HG03432 (cell line): ENCODE results near the gene HMX1.

Experiments
- ATAC-seq: cut with Tn5 transposase; IDR thresholded peaks from one replicate; pipeline ENCODE4 v1.9.1; 2021; ENCODE audit warnings: mild to moderate bottlenecking, moderate library complexity; ENCODE audit not compliant: unreplicated experiment

The HMX1 gene

DNA sequence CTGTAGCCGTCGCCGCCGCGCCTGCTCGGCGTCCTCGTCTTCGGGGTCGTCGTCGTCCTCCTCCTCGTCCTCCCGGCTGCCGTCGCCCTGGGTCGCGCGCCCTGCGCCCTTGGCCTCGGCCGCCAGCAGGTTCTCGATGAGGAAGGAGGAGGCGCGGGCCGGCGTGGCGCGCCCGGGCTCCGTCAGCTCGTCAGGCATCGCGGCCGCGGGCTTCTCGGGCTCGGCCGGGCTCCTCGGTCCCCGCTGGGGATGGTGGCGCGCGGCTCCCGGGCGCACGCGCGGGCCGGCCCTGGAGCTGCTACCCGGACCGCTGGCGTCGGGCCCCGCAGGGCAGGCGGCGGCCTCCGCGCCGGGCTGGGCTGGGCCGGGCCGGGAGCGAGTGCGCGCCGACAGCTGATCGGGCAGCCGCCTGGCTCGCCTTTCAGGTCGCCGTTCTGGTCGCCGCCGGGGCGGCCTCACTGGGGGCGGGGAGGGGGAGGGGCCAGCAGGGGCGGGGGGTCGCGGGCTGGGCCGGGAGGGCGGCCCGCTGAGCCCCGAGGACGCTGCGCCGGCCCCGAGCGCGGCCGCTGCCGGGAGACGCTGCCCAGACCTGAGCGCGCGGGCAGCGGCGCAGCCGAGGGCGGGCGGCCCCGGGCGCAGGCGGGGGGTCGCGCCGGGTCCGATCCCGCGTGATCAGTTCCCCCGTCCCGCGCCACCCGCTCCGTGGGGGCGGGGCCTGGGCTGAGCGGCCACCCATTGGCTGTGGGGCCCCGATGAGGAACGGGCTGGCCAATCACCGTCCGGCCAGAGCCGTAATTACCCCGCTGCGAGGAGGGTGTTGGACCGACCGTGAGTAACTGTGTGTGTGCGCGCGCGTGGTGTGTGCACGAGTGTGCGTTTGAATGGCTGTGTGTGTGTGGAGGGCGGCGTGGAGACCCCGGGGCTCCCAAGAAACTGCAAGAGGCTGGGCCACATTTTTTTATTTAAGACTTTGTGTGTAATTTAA is at the start of gene HMX1:
Gene HMX1, minus strand, starts transcription at position 423 of the 985 bp plus-strand sequence. Its CDS starts 225 bp downstream, at position 198.
- no peak for ATAC-seq

DNA sequence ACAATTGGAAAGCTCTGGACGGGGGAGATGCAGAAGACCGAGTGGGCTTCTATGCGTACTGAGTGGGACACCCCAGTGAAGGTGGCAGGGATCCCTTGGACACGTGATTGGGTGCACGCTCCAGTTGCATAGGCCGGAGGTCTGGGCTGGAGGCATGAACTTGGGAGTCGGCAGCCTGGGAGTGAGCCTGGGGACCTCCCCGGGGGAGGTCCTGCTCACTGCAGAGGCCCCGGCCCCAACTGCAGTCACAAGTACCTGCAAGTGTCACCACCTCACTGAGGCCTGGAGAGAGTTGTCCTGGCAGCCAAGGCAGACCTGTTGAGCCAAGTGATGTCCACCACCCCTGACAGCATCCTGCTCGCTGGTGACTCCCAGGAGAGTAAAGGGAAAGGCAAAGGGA is 49.3 kb upstream of the HMX1 start:
- ATAC-seq, result no peak

DNA sequence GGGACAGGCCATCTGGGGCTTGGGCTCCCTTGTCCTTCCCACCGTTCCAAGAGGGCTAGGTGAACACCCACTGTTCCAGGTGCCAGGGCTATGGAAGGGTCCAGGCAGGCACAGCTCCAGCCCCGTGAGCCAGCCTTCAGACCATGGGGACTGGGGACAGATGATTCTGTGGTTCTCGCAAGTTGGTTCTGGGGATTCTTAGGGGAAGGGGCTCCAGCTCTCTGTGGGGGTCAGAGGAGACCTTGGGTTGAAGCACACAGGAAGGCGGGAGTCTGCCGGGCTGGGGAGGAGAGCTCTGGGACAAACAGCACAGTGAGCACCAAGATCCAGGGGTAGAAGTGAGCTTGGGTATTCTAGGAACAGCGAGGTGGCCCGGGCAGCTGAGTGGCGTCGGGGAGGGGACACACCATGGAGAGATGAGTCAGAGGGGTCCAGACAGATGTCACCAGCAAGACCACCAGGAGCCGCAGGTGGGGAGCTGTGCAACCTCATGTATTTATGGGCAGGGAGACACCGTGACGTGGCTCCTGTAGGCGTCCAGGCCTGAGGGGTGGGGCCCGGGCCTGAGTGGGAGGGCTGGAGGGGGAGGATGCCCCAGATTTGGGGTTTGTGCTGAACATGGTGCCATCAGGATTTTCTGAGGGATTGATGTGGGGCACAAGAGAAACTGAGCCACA is 48.8 kb upstream of the HMX1 start:
- no peak for ATAC-seq

DNA sequence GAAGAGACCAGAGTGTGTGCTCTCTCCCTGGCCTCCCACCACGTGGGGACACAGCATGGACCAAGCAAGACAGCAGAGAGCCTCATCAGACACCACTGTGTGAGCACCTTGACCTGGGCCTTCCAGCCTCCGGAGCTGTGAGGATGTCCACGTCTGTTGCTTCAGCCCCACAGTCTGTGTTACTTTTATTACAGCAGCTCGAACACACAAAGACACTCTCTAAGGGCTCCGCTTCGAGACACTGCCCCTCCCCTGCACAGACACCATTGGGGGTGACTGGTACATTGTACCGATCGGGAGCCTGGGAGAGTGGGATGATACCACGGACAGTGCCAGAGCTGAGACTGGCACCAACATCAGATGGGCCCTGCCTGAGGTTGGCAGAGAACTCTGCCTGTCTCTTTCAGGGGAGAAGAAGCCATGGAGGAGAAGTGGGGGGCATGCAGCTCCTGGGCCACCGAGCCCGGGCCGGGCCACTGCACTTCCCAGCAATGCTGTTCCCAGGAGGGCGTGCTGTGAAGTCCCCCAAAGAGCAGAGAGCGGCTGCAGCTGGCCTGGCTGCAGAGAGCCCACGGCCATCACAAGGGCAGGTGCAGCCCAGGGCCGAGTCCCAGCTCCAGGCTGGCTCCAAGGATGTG is 48.1 kb upstream of the HMX1 start:
- no peak for ATAC-seq

DNA sequence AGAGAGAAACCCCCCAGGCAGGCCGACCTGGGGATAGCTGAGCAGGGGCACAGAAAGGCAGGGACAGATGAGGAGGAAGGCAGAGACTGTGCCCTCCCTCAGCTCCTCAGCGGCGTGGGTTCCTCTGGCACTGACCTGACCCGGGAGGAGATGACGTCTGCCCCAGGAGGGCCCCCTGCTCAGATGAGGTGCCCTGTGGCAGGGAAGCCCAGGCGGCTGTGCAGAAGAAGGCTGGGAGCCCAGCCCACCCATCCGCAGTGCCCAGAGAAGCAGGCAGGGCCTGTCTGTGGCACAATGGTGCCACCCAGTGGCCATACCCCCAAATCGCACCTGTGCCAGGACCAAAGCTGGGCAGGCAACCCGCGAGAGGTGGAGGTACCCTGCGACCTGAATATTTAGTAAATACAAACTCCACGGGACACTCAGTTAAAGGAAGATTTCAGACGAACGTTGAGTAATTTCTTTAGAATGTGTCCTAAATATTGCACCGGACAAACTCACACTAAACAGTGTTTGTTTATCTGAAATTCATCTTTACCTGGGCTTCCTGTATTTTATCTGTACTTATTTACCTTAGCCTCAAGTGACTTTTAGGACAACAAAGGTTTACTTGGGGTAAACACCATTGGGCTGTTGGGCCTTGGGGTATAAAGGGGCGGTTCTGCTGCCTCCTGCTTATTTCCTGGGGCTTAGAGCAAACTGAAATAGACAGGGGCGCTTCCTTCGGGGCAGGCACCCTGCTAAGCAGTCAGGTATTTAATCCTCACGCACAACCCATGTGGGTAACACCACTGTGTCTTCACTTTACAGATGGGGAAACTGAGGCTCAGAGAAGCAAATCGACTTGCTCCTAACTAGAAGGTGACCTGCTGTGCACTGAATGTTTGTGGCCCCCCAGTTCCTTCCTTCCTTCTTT is 46.5 kb upstream of the HMX1 start:
- peak; percentile 93 for ATAC-seq

DNA sequence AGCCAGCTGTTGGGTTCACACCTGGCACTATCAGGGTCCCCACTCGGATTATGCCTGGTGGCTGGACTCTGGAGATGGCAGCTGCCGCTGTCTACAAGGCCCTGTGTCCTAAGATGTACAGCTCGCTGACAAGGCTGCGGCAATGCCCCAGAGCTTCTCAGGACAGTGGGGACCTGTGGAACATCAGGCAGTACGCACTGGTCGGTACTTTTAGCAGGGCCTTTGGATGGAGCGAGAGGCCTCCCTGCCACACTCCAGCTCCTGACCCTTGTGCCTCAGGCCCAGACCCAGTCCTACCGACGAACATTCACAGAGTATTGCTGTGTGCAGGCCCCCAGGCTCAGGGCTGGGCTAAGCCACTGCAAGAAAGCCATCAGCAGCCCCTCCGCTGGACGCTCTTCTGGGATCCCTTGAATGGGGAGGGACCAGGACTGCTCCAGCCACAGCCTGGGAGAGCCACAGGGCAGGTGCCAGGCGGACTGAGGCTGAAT is 45.7 kb upstream of the HMX1 start:
- no peak for ATAC-seq

DNA sequence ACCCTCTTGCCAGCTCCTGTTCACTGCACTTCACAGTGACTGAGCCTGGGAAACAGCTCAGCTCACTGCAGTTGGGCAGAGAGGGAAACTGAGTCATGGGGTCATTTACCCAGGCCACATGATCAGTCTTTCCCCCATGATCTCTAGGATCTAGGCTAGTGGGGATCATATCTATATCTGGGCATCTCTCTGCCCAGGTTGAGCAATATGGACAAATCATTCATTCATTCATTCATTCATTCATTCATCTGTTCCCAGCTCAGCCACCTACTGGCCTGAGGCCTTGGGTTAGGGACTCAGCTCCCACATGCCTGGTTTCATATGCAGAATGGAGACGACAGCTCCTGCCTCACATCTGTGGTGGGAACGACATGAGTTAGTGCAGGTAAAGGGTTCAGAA is 45.3 kb upstream of the HMX1 start:
- ATAC-seq, result no peak

DNA sequence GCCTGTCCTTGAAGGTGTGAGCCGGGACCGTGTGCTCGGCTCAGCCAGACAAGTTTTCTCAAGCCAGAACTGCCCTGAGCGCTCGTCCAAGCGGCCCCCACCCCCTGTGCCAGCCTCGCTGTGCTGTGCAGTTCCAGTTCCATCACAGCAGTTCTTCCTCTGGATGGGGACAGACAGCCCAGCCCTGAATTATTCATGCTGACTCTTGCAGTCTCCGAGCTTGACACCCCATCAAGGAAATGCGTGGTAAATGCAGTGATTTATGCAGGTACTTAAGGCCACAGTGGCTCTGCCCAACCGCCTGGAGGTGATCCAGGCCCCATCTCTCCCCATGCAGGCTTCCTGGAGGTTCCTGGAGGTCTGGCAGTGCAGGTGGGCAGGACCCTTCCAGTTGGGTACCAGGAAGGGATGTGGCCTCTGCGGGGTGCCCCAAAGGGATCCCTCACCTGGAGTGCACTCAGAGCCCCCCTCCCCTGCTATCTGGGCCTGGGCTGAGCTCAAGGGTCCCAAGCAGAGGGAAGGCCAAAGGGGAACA is 44.8 kb upstream of the HMX1 start:
- ATAC-seq, result no peak

DNA sequence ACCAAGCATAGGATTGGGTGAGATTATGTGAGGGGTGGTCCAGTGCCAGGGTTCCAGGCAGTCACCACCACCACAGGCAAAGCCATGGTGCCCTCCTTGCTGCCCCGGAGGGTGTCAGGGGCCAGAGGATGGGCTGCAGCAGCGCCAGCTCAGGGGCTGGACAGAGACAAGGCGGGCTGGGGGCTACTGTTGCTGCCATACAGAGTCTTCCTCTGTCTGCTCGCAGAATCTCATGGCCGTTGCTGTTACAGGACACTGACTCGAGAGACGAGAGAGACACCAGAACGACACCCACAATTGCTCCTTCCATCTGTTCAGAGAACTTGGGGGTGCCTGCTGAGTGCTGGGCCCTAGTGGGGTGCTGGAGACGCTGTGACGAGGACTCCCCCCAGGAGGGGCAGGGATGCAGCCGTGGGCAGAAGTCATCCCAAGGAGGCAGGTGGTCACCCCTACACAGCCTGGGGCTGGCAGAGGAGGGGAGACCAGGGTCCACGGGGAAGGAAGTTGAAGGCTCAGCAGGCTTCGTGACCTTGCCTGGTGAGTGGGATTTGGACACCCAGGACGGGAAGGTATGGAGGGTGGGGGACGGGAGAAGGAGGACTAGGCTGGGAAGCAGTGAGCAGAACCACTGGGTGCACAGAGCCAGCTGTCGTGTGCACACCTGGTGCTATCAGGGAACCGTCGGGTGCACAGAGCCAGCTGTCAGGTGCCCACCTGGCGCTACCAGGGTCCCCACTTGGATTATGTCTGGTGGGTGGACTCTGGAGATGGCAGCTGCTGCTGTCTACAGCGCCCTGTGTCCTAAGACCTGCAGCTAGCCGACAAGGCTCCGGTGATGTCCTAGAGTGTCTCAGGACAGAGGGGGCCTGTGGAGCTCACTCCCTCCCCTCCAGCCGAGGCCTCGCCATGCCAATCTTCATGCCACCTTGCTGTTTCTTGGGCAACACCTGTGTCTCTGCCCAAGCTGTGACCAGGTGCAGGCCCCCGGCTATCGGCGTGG is 43.9 kb upstream of the HMX1 start:
- no peak for ATAC-seq

DNA sequence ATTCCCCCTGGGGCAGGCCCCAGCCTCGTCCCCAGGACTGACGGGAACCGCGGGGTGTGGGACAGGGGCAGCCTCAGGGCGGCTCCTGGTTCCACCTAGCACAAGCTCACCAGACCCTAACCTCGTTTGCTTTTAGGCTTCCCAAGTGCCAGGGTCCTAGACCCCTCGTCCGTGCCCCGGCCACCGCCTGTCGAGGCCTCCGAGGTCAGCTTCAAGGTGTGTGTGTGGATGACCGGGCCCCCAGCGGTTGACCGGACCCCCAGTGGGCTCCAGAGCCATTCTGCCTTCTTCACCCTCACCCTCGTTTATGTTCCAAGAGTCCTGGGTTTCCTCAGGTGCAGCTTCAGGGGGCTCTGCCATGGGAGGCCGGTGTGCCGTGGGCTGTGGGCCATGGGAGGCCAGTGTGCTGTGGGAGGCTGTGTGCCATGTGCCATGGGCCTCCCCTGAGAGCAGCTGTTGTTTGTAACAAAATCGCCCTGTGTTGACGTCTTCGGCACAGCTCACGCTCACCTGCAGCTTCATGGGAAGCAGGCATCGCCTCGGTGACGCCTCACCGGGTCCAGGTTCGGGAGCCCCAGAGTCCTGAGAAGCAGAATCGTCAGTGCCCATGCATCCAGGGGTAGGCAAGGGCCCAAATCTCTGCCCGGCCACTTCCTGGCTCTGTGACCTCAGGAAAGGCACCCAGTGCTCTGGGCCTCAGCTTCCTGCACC is 43.0 kb upstream of the HMX1 start:
- no peak for ATAC-seq

DNA sequence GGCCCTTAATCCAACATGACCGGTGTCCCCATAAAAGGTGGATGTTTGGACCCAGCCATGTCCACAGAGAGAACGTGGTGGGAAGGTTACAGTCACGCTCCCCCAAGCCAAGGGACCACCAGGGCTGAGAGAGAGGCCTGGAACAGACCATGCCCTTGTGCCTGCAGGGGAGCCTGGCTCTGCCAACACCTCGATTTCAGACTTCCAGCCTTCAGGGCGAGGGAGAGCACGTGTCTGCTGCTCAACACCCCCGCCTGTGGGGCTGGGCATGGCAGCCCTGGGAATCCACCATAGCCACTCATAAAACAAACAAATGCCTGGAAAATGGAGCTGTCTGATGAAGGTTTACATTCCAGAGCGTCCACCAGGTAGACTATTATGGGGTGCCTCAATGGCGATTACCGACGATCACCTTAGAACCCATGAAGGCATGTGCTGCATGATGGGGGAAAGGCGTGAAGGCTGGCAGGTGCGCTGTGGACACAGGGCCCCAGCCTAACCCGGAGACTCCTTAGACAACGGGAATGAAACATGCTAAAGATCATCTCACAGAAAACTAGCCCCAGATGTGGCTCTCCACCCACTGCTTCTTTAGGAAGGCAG is 42.3 kb upstream of the HMX1 start:
- no peak for ATAC-seq

DNA sequence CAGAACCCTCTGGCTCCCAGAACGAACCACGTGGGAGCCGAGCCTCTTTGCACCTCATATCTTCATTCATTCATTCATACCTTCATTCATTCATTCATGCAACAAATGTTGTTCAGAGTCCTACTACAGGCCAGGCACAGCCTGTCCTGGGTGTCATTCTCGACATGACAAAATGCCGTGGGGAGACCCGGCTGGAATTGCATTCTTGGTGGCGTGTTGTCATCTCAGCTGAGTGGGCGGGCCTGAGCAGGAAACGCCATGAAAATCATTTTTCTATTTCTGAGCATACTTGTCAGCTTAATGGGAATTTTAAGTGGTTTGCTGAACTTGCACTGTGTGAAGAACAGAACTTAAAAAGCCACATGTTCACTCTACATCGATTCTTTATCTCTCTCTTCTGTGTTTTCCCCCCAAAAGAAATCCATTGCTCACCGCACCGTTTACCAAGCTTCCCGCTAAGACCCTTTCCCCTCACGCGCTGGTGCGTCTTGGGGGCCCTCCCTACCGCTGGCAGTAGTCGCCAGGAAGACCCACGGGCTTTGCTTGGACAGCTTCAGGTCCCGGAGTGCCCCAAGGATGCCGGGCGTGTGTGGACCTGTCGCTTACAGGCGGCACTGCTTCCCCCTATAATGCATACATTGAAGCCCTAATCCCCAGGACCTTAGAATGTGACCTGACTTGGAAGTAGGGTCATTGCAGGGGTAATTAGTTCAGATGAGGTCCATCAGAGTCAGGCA is 41.6 kb upstream of the HMX1 start:
- ATAC-seq, result no peak

DNA sequence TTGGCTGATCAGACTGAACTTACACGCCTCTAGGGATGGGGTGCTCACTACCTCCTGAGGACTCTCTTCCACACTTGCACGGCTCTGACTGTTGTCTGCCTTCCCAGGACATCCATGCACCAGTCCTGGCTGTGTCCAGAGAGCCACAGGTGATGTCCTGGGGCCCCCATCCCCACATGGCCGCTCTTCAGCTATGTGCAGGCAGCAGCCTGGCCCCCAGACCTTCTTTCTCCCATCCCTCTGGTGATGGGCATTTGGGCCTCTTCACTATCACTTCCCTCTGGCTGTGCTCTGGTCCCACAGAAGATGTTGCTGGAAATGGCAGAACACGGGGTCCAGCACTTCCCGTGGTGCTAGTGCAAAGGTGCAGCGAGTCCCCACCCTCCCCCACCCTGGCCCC is 40.9 kb upstream of the HMX1 start:
- ATAC-seq, result no peak

DNA sequence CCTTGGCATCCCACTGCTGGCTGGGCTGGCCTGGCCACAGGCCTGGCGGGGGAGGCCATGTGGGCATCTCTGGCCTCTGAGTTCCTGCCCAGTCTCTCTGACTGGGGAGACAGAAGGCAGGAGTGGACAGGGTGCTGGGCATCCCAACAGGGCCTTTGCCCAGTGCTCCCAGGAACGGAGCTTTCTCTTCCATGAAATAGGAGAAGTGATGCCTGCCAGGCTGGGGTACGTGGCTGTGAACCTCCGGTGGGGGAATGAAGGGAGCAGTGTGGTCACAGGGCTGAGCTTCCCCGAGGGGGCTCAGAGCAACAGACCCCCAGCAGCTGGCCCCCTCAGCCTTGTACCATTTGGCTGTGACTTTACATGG is 40.4 kb upstream of the HMX1 start:
- no peak for ATAC-seq

DNA sequence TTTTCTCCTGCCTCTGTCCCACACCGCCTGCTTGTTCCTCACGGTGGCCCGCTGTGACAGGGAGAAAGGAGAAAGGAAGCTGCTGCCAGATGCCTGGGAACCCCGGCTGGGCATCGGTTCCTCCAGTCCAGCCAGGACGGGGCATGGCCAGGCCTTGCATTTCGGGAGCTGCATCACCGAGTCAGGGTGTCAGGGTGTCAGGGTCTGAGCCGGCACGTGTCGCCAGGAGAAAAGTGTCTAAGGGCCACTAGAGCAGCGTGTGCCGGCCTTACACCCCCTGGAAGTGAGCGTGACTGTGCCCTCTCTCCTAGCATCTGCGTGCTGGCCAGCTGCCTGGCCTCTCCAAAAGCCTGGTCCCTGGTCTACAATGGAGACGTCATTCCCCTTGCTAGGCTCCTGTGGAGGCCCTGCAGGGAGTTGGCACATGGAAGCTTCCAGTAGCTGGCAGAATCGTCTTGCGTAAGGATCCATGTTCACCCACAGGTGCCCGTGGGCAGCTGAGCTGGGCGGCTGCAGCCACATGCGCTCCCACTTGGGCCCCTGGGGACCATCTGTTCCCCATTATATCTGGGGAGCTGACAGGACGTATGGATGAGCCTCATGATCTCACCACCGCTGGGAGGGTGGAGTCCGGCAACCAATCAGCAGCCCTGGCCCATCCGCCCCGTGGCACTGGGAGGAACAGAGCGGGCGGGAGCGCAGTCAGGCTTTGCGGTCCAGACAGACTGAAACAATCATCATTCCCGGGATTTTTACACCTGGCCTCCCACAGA is 39.9 kb upstream of the HMX1 start:
- no peak for ATAC-seq

DNA sequence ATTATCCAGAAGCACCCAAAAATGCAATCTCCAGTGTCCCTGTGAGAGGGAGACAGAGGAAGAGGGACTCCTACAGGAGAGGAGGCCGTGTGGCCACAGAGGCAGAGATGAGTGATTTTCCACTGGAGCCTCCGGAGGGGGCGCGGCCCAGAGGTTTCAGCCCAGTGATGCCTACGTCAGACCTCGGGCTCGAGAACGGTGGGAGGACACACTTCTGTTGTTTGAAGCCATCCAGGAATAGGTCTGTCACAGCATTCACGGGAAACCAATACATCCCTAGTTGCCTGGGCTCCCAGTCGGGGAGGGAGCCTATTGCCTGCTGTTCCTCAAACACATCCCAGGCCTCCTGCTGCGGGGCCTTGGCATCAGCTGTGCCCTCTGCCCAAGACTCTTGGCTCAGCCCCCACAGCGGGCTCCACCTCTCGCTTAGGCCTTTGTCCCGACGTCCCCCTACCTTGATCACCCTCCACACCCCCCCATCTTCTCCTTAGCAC is 39.2 kb upstream of the HMX1 start:
- ATAC-seq, result no peak
